CD14-positive monocyte (primary cell): ENCODE data around the gene FGF7. TPM values are rescaled to one million over a fixed set of nuclear protein-coding genes. Genes with fewer than 3 reads are reported as not detected.

ENCODE experiments used
- DNase-seq, 3 donors: peaks; one replicate each; pipeline ENCODE4 v3.0.0-alpha.2; 2011 to 2022
- H2AFZ ChIP-seq: 2 replicates; pipeline ENCODE4 v1.6.0; 2012; ENCODE audit warnings: mild to moderate bottlenecking, low read depth, low read length, inconsistent platforms; ENCODE audit not compliant: insufficient read depth, poor library complexity, severe bottlenecking
- H3K27ac ChIP-seq, 2 donors: 1 replicate in 1 of 2; 2 replicates in 1 of 2; pipeline ENCODE4 v1.5.1; 2012 to 2013; ENCODE audit warnings: low read length in 2 of 2, control low read depth in 1 of 2, inconsistent platforms in 1 of 2, low read depth in 1 of 2, mild to moderate bottlenecking in 1 of 2
- H3K27me3 ChIP-seq, 2 donors: one replicate each; pipeline versions ENCODE4 v1.6.0 to v1.6.1; 2011 to 2013; ENCODE audit warnings: low read length in 2 of 2; ENCODE audit not compliant: control insufficient read depth in 2 of 2, insufficient read depth in 2 of 2
- H3K36me3 ChIP-seq, 2 donors: replicated peaks in 1 of 2; 1 replicate in 1 of 2; 2 replicates in 1 of 2; pipeline versions ENCODE4 v1.5.1 to v1.6.1; 2012 to 2013; ENCODE audit warnings: low read length in 2 of 2, control low read depth in 1 of 2, inconsistent platforms in 1 of 2, mild to moderate bottlenecking in 1 of 2; ENCODE audit not compliant: insufficient read depth in 2 of 2, control insufficient read depth in 1 of 2
- H3K4me1 ChIP-seq, 2 donors: 1 replicate in 1 of 2; 2 replicates in 1 of 2; pipeline versions ENCODE4 v1.5.1 to v1.6.1; 2012 to 2013; ENCODE audit warnings: low read length in 2 of 2, control low read depth in 1 of 2, inconsistent platforms in 1 of 2, mild to moderate bottlenecking in 1 of 2, moderate library complexity in 1 of 2; ENCODE audit not compliant: insufficient read depth in 2 of 2, control insufficient read depth in 1 of 2
- H3K4me2 ChIP-seq: replicated peaks from 2 replicates; pipeline ENCODE3; 2012; ENCODE audit warnings: low read length, moderate library complexity, mild to moderate bottlenecking; ENCODE audit not compliant: poor library complexity, severe bottlenecking; ENCODE audit errors: extremely low read depth
- H3K4me3 ChIP-seq, 3 experiments: fragments of 200-600 bp in 1 of 3; sonication (generic) in 1 of 3; replicated peaks in 1 of 3; 1 replicate in 2 of 3; 2 replicates in 1 of 3; pipeline ENCODE4 v1.5.1; 2011 to 2013; ENCODE audit warnings: low read length in 3 of 3, mild to moderate bottlenecking in 3 of 3, control low read depth in 2 of 3, low read depth in 2 of 3, inconsistent platforms in 1 of 3, moderate library complexity in 1 of 3
- H3K79me2 ChIP-seq: 2 replicates; pipeline ENCODE4 v1.6.0; 2012; ENCODE audit warnings: mild to moderate bottlenecking, control low read depth, inconsistent platforms, low read length, moderate library complexity; ENCODE audit not compliant: insufficient read depth
- H3K9ac ChIP-seq: 2 replicates; pipeline ENCODE4 v1.6.0; 2017; ENCODE audit warnings: low read length, mild to moderate bottlenecking; ENCODE audit not compliant: insufficient read depth, poor library complexity, severe bottlenecking
- H3K9me3 ChIP-seq, 2 donors: replicated peaks in 1 of 2; 1 replicate in 1 of 2; 2 replicates in 1 of 2; pipeline versions ENCODE4 v1.5.1 to v1.6.1; 2012 to 2013; ENCODE audit warnings: low read length in 2 of 2, control low read depth in 1 of 2; ENCODE audit not compliant: control insufficient read depth in 1 of 2, insufficient read depth in 1 of 2
- H4K20me1 ChIP-seq: 2 replicates; pipeline ENCODE4 v1.6.0; 2012; ENCODE audit warnings: mild to moderate bottlenecking, low read length, control low read depth, moderate library complexity; ENCODE audit not compliant: insufficient read depth
- H3K27ac Mint-ChIP-seq, 7 donors: one replicate each; pipeline ENCODE4 v1.8.0; 2020; ENCODE audit warnings: mild to moderate bottlenecking in 7 of 7, mixed read lengths in 7 of 7, moderate library complexity in 6 of 7, inconsistent platforms in 2 of 7
- H3K27me3 Mint-ChIP-seq, 3 donors: one replicate each; pipeline ENCODE4 v1.8.0; 2021 to 2022; ENCODE audit warnings: low read depth in 3 of 3, mild to moderate bottlenecking in 3 of 3, mixed read lengths in 3 of 3, moderate library complexity in 3 of 3, inconsistent platforms in 1 of 3
- H3K36me3 Mint-ChIP-seq, 2 donors: one replicate each; pipeline ENCODE4 v1.8.0; 2020; ENCODE audit warnings: mixed read lengths in 2 of 2, inconsistent platforms in 1 of 2, mild to moderate bottlenecking in 1 of 2
- H3K4me1 Mint-ChIP-seq: one replicate; pipeline ENCODE4 v1.8.0; 2020; ENCODE audit warnings: mild to moderate bottlenecking, mixed read lengths
- H3K4me3 Mint-ChIP-seq, 2 donors: one replicate each; pipeline ENCODE4 v1.8.0; 2020; ENCODE audit warnings: mild to moderate bottlenecking in 2 of 2, mixed read lengths in 2 of 2, moderate library complexity in 1 of 2
- H3K9me3 Mint-ChIP-seq, 7 donors: one replicate each; pipeline ENCODE4 v1.8.0; 2020 to 2022; ENCODE audit warnings: mixed read lengths in 7 of 7, mild to moderate bottlenecking in 6 of 7, moderate library complexity in 6 of 7, inconsistent platforms in 2 of 7
- CTCF ChIP-seq: fragments of 200-600 bp; IDR thresholded peaks from one replicate; pipeline ENCODE4 v1.8.0; 2022; ENCODE audit warnings: antibody characterized with exemption, mild to moderate bottlenecking
- WGBS: methylation state at CpG from one replicate; pipeline ENCODE4 v1.1.5; 2013; ENCODE audit warnings: missing lambda C conversion rate; ENCODE audit not compliant: insufficient coverage; 5-methylcytosine and 5-hydroxymethylcytosine counted together
- intact Hi-C, 2 donors: fragments of 100-400 bp; cut with micrococcal nuclease; formaldehyde crosslinking; loops; one replicate each; pipeline versions ENCODE4 v1.15.0 to v1.15.1; 2023
- polyA plus RNA-seq, 3 donors: library from polyadenylated mRNA; depleted of rRNA in 1 of 3; unstranded in 2 of 3; stranded (reverse) in 1 of 3; fragments of 300-500 nt in 2 of 3; fragments of >200 nt in 1 of 3; fragmentation: Illumina TruSeq in 2 of 3; gene quantifications; 1 replicate in 2 of 3; 2 replicates in 1 of 3; pipeline ENCODE4 v1.2.3, GENCODE V29; 2012 to 2021

FGF7 gene
- polyA plus RNA-seq, 3 donors, result not detected

DNA sequence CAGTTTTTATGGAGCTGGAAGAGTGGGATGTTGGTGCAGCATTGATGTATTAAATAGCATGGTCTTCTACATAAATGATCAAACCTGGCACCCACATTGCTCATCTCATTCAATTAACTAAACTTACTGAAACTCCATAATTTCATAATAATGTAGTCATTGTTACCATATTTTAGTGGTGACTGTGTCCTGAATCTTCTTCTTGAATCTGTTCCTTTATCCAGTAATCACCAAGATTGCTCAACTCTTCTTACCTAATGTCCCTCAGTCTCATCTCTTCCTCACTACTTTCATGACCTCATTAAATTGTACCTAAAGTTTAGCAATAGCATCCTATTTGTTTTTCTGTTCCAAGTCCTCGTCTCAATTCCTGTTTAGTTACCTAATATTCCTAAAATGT, 69.8 kb downstream of the FGF7 start:
- no peak for TF ChIP-seq CTCF
- Histone ChIP-seq H4K20me1 (no peaks in the 10 kb centered on the region), H3K36me3 (no peaks in the 10 kb centered on the region), H3K9ac (no peak overlapping the region), H3K9me3 (no peaks in the 10 kb centered on the region), H2AFZ (no peak overlapping the region), H3K4me1 (no peaks in the 10 kb centered on the region), H3K27me3 (no peaks in the 10 kb centered on the region), H3K4me3 (no peak overlapping the region), H3K4me2 (no peak overlapping the region), H3K79me2 (no peaks in the 10 kb centered on the region), H3K27ac (no peak overlapping the region)
- intact Hi-C loops, result no loop called here
- H3K4me3 Mint-ChIP-seq, result no peak overlapping the region
- WGBS, result 38% methylated on average over 1 of the region's 1 CpG
- peak overlapping the region in 1 of 7 donors; percentile 10 for H3K27ac Mint-ChIP-seq
- H3K36me3 Mint-ChIP-seq, result no peaks in the 10 kb centered on the region
- DNase-seq, result peak; percentile 25 to 81 (median 39)
- H3K27me3 Mint-ChIP-seq, result peaks cover 0 to 2% (median 0%) of the 10 kb centered on the region in 3 donors
- H3K4me1 Mint-ChIP-seq, result peaks cover 9% of the 10 kb centered on the region
- H3K9me3 Mint-ChIP-seq, result no peaks in the 10 kb centered on the region

GRCh38 chr15:49494842-49495241, 71.8 kb downstream of the FGF7 start:
- Mint-ChIP-seq H3K4me3 (no peak overlapping the region), H3K4me1 (peaks cover 9% of the 10 kb centered on the region)
- WGBS, result no CpG with 5 or more reads among the region's 1 CpG

More at GRCh38 chr15:49494842-49495241, 71.8 kb downstream of the FGF7 start:
- Histone ChIP-seq H3K4me3 (no peak overlapping the region), H3K27me3 (no peaks in the 10 kb centered on the region), H4K20me1 (no peaks in the 10 kb centered on the region), H3K4me2 (no peak overlapping the region), H3K27ac (no peak overlapping the region), H2AFZ (no peak overlapping the region), H3K9ac (no peak overlapping the region), H3K36me3 (no peaks in the 10 kb centered on the region), H3K79me2 (no peaks in the 10 kb centered on the region), H3K4me1 (no peaks in the 10 kb centered on the region), H3K9me3 (no peaks in the 10 kb centered on the region)
- intact Hi-C loops, result no loop called here
- TF ChIP-seq CTCF, result no peak
- peaks cover 0 to 2% (median 0%) of the 10 kb centered on the region in 3 donors for H3K27me3 Mint-ChIP-seq
- peaks cover 0 to 3% (median 2%) of the 10 kb centered on the region in 7 donors for H3K9me3 Mint-ChIP-seq
- no peak overlapping the region for H3K27ac Mint-ChIP-seq
- H3K36me3 Mint-ChIP-seq, result no peaks in the 10 kb centered on the region
- DNase-seq, result no peak
